GM12878 (cell line): ENCODE results near the gene MRPS18B. TPM values are rescaled to one million over a fixed set of nuclear protein-coding genes. Genes with fewer than 3 reads are reported as not detected.

Experiments
- ATAC-seq: fragments of 200-7000 bp; cut with Tn5 transposase; 3 replicates; pipeline ENCODE4 v1.9.1; 2020; ENCODE audit warnings: mild to moderate bottlenecking, moderate library complexity
- BruUV-seq: library from RNA; stranded (reverse); fragments of 400-500 nt; replicated peaks from 2 replicates; lab custom pipeline; 2021; lab: Mats Ljungman, UMichigan
- CTCF ChIA-PET: fragments of 300-600 bp; sonication (Branson Sonifier 250); formaldehyde crosslinking; extraction: SDS; loops from one replicate; lab custom pipeline; 2021; ENCODE audit warnings: inconsistent platforms; lab: Yijun Ruan, JAX
- POLR2A ChIA-PET: fragments of 350-600 bp; formaldehyde crosslinking; extraction: SDS; loops from one replicate; lab custom pipeline; 2021; ENCODE audit warnings: inconsistent platforms; lab: Charles Lee
- RAD21 ChIA-PET: fragments of 300-600 bp; sonication (Branson Sonifier 250); formaldehyde crosslinking; loops from one replicate; lab custom pipeline; 2023; ENCODE audit warnings: antibody characterized with exemption; ENCODE audit not compliant: unreplicated experiment; lab: Charles Lee
- SMC1A ChIA-PET: fragments of 300-600 bp; sonication (Branson Sonifier 250); formaldehyde crosslinking; loops from one replicate; lab custom pipeline; 2023; ENCODE audit not compliant: unreplicated experiment, uncharacterized antibody; lab: Charles Lee
- DNase-seq: peaks from one replicate; pipeline ENCODE4 v3.0.0-alpha.2; 2011; ENCODE audit warnings: low read depth, low spot score
- FAIRE-seq: peaks from 3 replicates; lab custom pipeline; 2011; peaks lifted over from hg19 to GRCh38; lab: Jason Lieb, UNC
- H2AFZ ChIP-seq: 2 replicates; pipeline ENCODE4 v1.6.0; 2011; ENCODE audit warnings: low read depth, low read length, control low read depth; ENCODE audit not compliant: control insufficient read depth
- H3K27ac ChIP-seq: 2 replicates; pipeline ENCODE4 v1.5.1; 2011; ENCODE audit warnings: control low read depth; ENCODE audit not compliant: control insufficient read depth, insufficient read depth
- H3K27me3 ChIP-seq, 2 experiments: replicated peaks in 1 of 2; 2 replicates each; pipeline versions ENCODE4 v1.6.0 to v1.6.1; 2011; ENCODE audit warnings: low read length in 1 of 2; ENCODE audit not compliant: control insufficient read depth in 2 of 2, insufficient read depth in 2 of 2
- H3K36me3 ChIP-seq, 2 experiments: 2 replicates each; pipeline ENCODE4 v1.5.1; 2011; ENCODE audit warnings: low read length in 1 of 2; ENCODE audit not compliant: control insufficient read depth in 2 of 2, insufficient read depth in 2 of 2
- H3K4me1 ChIP-seq: 2 replicates; pipeline ENCODE4 v1.6.1; 2011; ENCODE audit warnings: mild to moderate bottlenecking, low read length, moderate library complexity, mixed read lengths; ENCODE audit not compliant: control insufficient read depth, insufficient read depth
- H3K4me2 ChIP-seq: 2 replicates; pipeline ENCODE4 v1.6.0; 2011; ENCODE audit warnings: control low read depth; ENCODE audit not compliant: control insufficient read depth, insufficient read depth
- H3K4me3 ChIP-seq: fragments of 200-600 bp; sonication (generic); 2 replicates; pipeline ENCODE4 v1.5.1; 2016
- H3K79me2 ChIP-seq: 2 replicates; pipeline ENCODE4 v1.6.0; 2011; ENCODE audit warnings: low read length; ENCODE audit not compliant: control insufficient read depth, insufficient read depth
- H3K9ac ChIP-seq: 2 replicates; pipeline ENCODE4 v1.8.0; 2011; ENCODE audit warnings: low read length, control low read depth, mixed read lengths; ENCODE audit not compliant: control insufficient read depth, insufficient read depth
- H3K9me3 ChIP-seq: replicated peaks from 3 replicates; pipeline ENCODE4 v1.5.1; 2011; ENCODE audit warnings: mild to moderate bottlenecking, low read length; ENCODE audit not compliant: control insufficient read depth, insufficient read depth
- H4K20me1 ChIP-seq: 2 replicates; pipeline ENCODE4 v1.6.0; 2011; ENCODE audit not compliant: control insufficient read depth, insufficient read depth
- PKNOX1 ChIP-seq: fragments of 450-650 bp; IDR thresholded peaks from 2 replicates; pipeline ENCODE4 v1.6.1; 2016; ENCODE audit warnings: mild to moderate bottlenecking
- SIN3A ChIP-seq: IDR thresholded peaks from 2 replicates; pipeline ENCODE4 v1.6.1; 2012; ENCODE audit warnings: low read depth, low read length, improper control_type of control experiment
- WGBS: methylation state at CpG from one replicate; pipeline ENCODE4 v1.1.6; 2016; ENCODE audit warnings: low lambda C conversion rate; ENCODE audit not compliant: insufficient replicate concordance, insufficient coverage; ENCODE audit errors: missing lambda C conversion rate; 5-methylcytosine and 5-hydroxymethylcytosine counted together
- in situ Hi-C: fragments of 300-500 bp; cut with MboI; formaldehyde crosslinking; loops from 9 replicates; pipeline ENCODE4 v1.14.3; 2018; ENCODE audit warnings: mixed read lengths
- intact Hi-C: fragments of 100-400 bp; cut with micrococcal nuclease; formaldehyde crosslinking; loops from one replicate; pipeline ENCODE4 v1.14.2; 2022; ENCODE audit not compliant: unreplicated experiment
- polyA plus RNA-seq, 11 experiments: library from polyadenylated mRNA; depleted of rRNA in 4 of 11; unstranded in 6 of 11; stranded (reverse) in 5 of 11; fragments of >200 nt; fragmentation: Nextera tagmentation in 4 of 11; fragmentation: Illumina TruSeq in 1 of 11; extraction: Ambion mirVana in 4 of 11; extraction: Trizol in 1 of 11; gene quantifications; 1 replicate in 1 of 11; 2 replicates in 10 of 11; pipeline versions ENCODE4 v1.2.1 to v1.2.3, GENCODE V29; 2011 to 2016; ENCODE audit warnings: inconsistent platforms in 2 of 11, missing spikeins in 2 of 11, low read depth in 1 of 11
- total RNA-seq, 4 experiments: library from RNA; depleted of rRNA in 3 of 4; stranded (reverse); fragments of >200 nt in 3 of 4; fragmentation: Illumina TruSeq in 1 of 4; extraction: Trizol in 1 of 4; gene quantifications; 2 replicates each; pipeline versions ENCODE4 v1.2.1 to v1.2.3, GENCODE V29; 2013 to 2021

The MRPS18B gene
- total and polyA plus RNA-seq, 10 of the 15 experiments (the other 5 are each of a cell fraction or from before 2014, with no cell fraction given), result 80.9 to 259 (median 140) TPM

GRCh38 chr6:30645989-30646388 lies 28.3 kb downstream of the MRPS18B start:
- ChIA-PET SMC1A (interaction anchor here (0.7 to 1.6 kb wide), 3 partner anchors 28 to 31 kb away, joined by 3 to 5 read pairs (median 4); no protein-coding TSS in a partner anchor), POLR2A (interaction anchor here (0.7 to 1.2 kb wide), 3 partner anchors 28 to 438 kb away, joined by 6 to 7 read pairs (median 7); partner anchors contain the start of genes MRPS18B and PPP1R10), RAD21 (interaction anchor here (0.5 to 0.8 kb wide), 3 partner anchors 31 to 38 kb away, joined by 3 read pairs; no protein-coding TSS in a partner anchor), CTCF (interaction anchor here (0.6 to 1.2 kb wide), 4 partner anchors 20 to 159 kb away, joined by 3 to 6 read pairs (median 4); partner anchors contain the start of gene DHX16)
- no peaks in the 10 kb centered on the region; a peak in 2 of 4 replicates for H3K36me3 ChIP-seq
- FAIRE-seq (no peak), ATAC-seq (no peak), DNase-seq (no peak)
- H3K27ac ChIP-seq, result no peak overlapping the region
- TF ChIP-seq SIN3A (no peak), PKNOX1 (no peak)
- H2AFZ ChIP-seq, result no peak overlapping the region
- H3K9ac ChIP-seq, result no peak overlapping the region
- H3K4me3 ChIP-seq, result no peak overlapping the region
- no peaks in the 10 kb centered on the region for H3K9me3 ChIP-seq
- peaks cover 16% of the 10 kb centered on the region for H3K79me2 ChIP-seq
- WGBS, result 100% methylated on average over 1 of the region's 1 CpG
- in situ Hi-C loops (no loop called here), intact Hi-C loops (loop anchor here (2.0 kb wide), 1 partner anchor 27 kb away; the partner anchor contains the start of gene DHX16)
- peaks cover 2% of the 10 kb centered on the region; the same call in 1 of the 2 replicates for H3K4me1 ChIP-seq
- no peaks in the 10 kb centered on the region for H3K27me3 ChIP-seq
- no TSS peak for BruUV-seq
- H3K4me2 ChIP-seq, result no peak overlapping the region; the same call in 1 of the 2 replicates
- no peaks in the 10 kb centered on the region for H4K20me1 ChIP-seq
